Subcutaneous adipose tissue (tissue), 4 donors: ENCODE results near the gene GBP5. TPM values are rescaled to one million over a fixed set of nuclear protein-coding genes. Genes with fewer than 3 reads are reported as not detected.

ENCODE experiments used
- total RNA-seq, 4 donors: library from RNA; depleted of rRNA; stranded (reverse); fragments of >200 nt; gene quantifications; one replicate each; pipeline ENCODE4 v1.1.0, GENCODE V29; 2016
- TF ChIP-seq, protein P1 (sequence below): fragments of 450-650 bp; IDR thresholded peaks from one replicate; pipeline ENCODE4 v1.5.1; 2016; ENCODE audit warnings: low read depth, mild to moderate bottlenecking, control low read depth, antibody characterized with exemption, moderate library complexity

Gene GBP5
- total RNA-seq, 4 donors from 2014 or later, result 3.1 to 8.3 (median 5.7) TPM

DNA sequence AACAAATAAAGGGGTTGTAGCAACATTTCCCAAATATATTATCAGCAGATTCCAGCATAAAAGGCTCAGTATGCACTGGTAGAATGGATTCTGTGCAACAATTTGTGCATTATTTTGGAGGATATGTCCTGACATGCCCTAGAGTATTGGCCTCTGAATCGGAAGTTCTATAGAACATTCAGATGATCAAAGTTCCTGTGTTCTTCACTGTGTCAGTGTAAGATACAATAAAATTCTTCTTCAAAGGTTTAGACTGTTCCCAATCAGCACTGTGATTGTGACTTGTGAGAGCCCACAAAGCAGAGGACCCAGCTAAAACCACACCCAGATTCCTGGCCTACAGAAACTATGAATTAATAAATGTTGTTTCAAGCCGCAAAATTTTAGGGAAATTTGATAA is 33.6 kb upstream of the GBP5 start:
- TF ChIP-seq, protein P1, sequence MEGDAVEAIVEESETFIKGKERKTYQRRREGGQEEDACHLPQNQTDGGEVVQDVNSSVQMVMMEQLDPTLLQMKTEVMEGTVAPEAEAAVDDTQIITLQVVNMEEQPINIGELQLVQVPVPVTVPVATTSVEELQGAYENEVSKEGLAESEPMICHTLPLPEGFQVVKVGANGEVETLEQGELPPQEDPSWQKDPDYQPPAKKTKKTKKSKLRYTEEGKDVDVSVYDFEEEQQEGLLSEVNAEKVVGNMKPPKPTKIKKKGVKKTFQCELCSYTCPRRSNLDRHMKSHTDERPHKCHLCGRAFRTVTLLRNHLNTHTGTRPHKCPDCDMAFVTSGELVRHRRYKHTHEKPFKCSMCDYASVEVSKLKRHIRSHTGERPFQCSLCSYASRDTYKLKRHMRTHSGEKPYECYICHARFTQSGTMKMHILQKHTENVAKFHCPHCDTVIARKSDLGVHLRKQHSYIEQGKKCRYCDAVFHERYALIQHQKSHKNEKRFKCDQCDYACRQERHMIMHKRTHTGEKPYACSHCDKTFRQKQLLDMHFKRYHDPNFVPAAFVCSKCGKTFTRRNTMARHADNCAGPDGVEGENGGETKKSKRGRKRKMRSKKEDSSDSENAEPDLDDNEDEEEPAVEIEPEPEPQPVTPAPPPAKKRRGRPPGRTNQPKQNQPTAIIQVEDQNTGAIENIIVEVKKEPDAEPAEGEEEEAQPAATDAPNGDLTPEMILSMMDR, result no peak

DNA sequence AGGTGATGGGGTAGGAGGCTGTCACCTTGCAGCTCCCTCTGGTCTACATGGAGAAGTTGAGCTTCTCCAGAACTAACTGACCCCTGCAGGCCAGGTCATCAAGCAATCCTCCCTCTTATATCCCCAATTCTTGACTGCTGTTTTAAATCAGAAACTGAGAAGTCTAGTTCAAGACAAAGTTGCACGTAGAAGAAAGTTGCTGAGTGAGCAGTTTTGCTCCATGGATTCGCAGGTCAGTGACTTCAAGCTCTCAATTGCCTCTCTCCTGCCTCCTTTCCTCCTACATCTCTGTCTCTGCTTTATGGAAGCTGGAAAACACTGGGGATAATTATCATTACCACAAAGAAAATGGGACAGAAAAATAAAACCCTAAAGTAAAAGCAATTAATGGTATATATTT is 32.8 kb upstream of the GBP5 start:
- TF ChIP-seq, protein P1, result no peak

DNA sequence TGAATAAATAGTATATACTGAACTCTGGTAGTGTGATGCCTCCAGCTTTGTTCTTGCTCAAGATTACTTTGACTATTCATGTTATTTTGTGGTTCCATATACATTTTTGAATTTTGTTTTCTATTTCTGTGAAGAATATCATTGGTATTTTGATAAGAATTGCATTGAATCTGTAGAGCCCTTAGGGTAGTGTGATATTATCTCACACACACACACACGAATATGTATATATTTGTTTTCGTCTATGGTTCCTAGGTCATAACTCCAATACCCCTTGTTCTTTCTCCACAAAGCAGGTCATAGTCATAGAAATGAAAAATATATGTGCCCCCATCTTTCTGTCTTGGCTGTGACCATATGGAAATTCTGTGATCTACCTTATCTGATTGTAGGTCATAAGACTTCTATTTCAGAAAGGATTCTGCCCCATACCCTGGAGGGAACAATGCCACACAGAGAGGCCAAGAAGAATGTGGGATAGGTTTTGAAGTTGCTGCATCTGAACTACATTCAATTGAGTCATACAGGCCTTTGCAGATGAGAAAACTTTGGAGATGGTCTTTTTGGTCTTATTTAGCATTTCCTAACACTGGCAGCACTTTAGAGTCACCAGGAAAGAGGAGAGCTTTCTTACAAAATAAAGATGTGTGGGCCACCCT is 32.0 kb upstream of the GBP5 start:
- TF ChIP-seq, protein P1, result no peak

DNA sequence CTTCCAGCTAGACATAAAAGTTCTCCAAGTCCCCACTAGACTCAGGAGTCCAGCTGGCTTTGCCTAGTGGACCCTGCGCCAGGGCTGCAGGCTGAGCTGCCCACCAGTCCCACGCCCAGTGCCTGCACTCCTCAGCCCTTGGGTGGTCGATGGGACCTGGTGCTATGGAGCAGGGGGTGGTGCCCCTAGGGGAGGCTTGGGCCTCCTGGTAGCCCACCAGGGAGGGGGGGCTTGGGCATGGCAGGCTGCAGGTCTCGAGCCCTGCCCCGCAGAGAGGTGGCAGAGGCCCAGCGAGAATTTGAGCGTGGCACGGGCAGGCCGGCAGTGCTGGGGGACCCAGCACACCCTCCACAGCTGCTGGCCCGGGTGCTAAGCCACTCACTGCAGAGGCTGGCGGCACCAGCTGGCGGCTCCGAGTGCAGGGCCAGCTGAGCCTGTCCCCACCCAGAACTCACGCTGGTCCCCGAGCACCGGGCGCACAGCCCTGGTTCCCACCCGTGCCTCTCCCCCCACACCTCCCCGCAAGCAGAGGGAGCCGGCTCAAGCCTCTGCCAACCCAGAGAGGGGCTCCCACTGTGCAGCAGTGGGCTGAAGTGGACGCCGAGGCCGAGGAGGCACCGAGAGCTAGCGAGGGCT is 30.2 kb upstream of the GBP5 start:
- TF ChIP-seq, protein P1, result no peak

DNA sequence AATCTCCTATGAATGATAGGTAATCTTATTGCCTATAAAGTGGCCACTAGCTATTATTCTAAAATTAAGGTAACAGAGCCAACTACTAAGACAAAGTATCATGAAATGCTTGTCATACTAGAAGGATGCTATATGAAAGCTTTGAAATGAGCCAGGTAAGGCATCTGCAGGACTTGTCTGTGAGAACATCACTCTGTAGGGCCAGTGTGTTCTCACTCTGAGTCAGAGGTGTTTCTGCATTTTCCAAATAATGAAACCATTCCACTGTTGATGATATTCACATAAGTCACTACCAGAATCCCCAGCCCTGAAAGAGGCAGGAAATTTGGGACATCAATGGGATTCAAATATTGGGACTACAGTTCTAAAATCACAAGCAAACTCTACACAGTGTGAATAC is 25.8 kb upstream of the GBP5 start:
- TF ChIP-seq, protein P1, result no peak

DNA sequence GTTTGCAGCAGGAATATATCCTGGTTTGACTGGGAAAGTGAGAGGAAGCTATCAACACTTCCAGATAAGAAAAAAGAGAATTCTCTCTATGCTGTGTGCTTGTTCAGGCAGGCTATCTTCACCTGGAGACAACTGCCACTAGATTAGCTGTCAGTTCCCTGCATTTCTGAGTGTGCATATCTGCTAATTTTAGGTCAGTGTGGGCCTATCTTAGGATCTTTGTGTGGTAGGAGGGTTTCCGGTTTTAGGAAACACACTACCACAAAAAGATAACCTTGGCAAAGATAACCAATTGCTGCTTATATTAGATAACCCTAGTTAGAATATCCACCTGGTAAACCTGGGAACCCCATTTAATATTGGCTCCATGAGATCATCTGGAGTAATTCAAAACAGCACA is 22.5 kb upstream of the GBP5 start:
- TF ChIP-seq, protein P1, result no peak

DNA sequence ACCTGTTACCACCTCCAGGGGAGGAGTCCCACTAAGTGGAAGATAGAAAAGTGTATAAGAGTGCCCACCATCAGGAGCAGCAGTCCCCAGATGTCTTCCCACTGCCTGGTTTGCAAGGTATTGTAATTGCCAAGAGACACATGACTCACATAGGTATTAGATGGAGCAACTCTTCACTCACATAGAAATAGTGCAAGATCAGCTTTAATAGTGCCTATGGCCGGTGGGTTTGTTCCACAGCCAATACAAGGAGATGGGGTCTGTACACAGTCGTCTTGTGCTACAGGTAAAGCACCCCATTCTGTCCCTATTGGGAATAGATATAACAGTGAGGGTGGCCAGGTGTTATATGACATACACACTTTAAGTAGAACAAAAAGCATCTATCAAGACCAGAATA is 18.6 kb upstream of the GBP5 start:
- TF ChIP-seq, protein P1, result no peak
